ENCODE results near the gene ARIH1.

DNA sequence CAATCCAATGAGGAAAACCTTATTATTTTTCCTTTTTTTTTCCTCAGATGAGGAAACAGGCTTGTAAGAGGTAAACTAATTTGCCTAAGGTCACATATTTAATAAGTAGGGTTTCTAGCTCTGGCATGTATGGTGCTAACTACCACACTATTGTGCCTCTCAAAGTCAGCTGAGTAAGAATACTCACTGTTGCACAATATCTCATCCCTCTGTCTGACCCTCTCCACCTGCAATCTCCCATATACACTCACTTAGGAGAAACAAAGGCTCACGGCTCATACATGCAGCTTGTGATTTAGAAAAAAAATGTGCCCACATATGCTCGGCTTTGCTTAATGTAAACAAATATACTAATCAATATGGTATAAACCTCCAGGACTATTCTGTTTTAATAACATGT lies 10.4 kb upstream of the ARIH1 start:
- no peak for TF ChIP-seq TAF1 (IDR thresholded peaks at IDR 0.05; ENCODE audit: borderline replicate concordance, low read depth, low read length)
- TF ChIP-seq EP300 (IDR thresholded peaks at IDR 0.05; ENCODE audit: borderline replicate concordance in 1 of 2, control insufficient read depth in 1 of 2, low read depth in 2 of 2, low read length in 2 of 2): no peak
- TF ChIP-seq, protein P1, sequence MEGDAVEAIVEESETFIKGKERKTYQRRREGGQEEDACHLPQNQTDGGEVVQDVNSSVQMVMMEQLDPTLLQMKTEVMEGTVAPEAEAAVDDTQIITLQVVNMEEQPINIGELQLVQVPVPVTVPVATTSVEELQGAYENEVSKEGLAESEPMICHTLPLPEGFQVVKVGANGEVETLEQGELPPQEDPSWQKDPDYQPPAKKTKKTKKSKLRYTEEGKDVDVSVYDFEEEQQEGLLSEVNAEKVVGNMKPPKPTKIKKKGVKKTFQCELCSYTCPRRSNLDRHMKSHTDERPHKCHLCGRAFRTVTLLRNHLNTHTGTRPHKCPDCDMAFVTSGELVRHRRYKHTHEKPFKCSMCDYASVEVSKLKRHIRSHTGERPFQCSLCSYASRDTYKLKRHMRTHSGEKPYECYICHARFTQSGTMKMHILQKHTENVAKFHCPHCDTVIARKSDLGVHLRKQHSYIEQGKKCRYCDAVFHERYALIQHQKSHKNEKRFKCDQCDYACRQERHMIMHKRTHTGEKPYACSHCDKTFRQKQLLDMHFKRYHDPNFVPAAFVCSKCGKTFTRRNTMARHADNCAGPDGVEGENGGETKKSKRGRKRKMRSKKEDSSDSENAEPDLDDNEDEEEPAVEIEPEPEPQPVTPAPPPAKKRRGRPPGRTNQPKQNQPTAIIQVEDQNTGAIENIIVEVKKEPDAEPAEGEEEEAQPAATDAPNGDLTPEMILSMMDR (IDR thresholded peaks at IDR 0.05 in 2 of 3, conservative IDR thresholded peaks at IDR 0.05 in 1 of 3; ENCODE audit: control insufficient read depth in 2 of 3, extremely low read depth in 1 of 3, insufficient read depth in 1 of 3, low read depth in 3 of 3, low read length in 3 of 3): no peak
- no peak for TF ChIP-seq PAX5 (IDR thresholded peaks at IDR 0.05; ENCODE audit: borderline replicate concordance, low read depth, low read length)

All from GM12878 (cell line).